PC-3 (cell line): ENCODE measurements around the gene AKIRIN2.

Experiments
- EZH2 ChIP-seq: fragments of 300-600 bp; sonication (generic); IDR thresholded peaks from one replicate; pipeline ENCODE4 v1.6.1; 2017; ENCODE audit warnings: antibody characterized with exemption, mild to moderate bottlenecking, low read length; ENCODE audit not compliant: unreplicated experiment
- TF ChIP-seq, protein P1 (sequence below): fragments of 300-600 bp; sonication (generic); conservative IDR thresholded peaks from 2 replicates; pipeline ENCODE4 v1.5.1; 2017; ENCODE audit warnings: antibody characterized with exemption, low read depth, mild to moderate bottlenecking, low read length

GRCh38 chr6:87741001-87741650, 39.1 kb upstream of the AKIRIN2 start:
- TF ChIP-seq, protein P1, sequence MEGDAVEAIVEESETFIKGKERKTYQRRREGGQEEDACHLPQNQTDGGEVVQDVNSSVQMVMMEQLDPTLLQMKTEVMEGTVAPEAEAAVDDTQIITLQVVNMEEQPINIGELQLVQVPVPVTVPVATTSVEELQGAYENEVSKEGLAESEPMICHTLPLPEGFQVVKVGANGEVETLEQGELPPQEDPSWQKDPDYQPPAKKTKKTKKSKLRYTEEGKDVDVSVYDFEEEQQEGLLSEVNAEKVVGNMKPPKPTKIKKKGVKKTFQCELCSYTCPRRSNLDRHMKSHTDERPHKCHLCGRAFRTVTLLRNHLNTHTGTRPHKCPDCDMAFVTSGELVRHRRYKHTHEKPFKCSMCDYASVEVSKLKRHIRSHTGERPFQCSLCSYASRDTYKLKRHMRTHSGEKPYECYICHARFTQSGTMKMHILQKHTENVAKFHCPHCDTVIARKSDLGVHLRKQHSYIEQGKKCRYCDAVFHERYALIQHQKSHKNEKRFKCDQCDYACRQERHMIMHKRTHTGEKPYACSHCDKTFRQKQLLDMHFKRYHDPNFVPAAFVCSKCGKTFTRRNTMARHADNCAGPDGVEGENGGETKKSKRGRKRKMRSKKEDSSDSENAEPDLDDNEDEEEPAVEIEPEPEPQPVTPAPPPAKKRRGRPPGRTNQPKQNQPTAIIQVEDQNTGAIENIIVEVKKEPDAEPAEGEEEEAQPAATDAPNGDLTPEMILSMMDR: no peak
- no peak for TF ChIP-seq EZH2
